Parathyroid adenoma (tissue), 2 donors: Measurements from ENCODE around the gene IFNE.
"Not testable (repeated sequence)": the region's sequence is repeated elsewhere in the genome, so short reads cannot be mapped to it uniquely, and the experiment has no call there.

Experiments
- H2AFZ ChIP-seq: fragments of 300-600 bp; sonication (generic); one replicate; pipeline ENCODE4 v1.7.0; 2017; ENCODE audit warnings: antibody characterized with exemption, mild to moderate bottlenecking
- H3K27ac ChIP-seq: fragments of 300-600 bp; sonication (generic); one replicate; pipeline ENCODE4 v1.7.0; 2017
- H3K27me3 ChIP-seq: fragments of 300-600 bp; sonication (generic); one replicate; pipeline ENCODE4 v1.7.0; 2017; ENCODE audit warnings: low read length; ENCODE audit not compliant: control insufficient read depth, insufficient read depth
- H3K36me3 ChIP-seq: fragments of 300-600 bp; sonication (generic); one replicate; pipeline ENCODE4 v1.7.0; 2017; ENCODE audit warnings: low read length; ENCODE audit not compliant: control insufficient read depth, insufficient read depth
- H3K4me1 ChIP-seq: fragments of 300-600 bp; sonication (generic); one replicate; pipeline ENCODE4 v1.7.0; 2017; ENCODE audit warnings: control low read depth
- H3K4me2 ChIP-seq: fragments of 300-600 bp; sonication (generic); one replicate; pipeline ENCODE4 v1.7.0; 2017; ENCODE audit warnings: low read length
- H3K4me3 ChIP-seq: fragments of 300-600 bp; sonication (generic); one replicate; pipeline ENCODE4 v1.7.0; 2017; ENCODE audit warnings: low read depth, low read length
- H3K79me2 ChIP-seq: fragments of 300-600 bp; sonication (generic); one replicate; pipeline ENCODE4 v1.7.0; 2017; ENCODE audit warnings: control low read depth
- H3K9ac ChIP-seq: fragments of 300-600 bp; sonication (generic); one replicate; pipeline ENCODE4 v1.7.0; 2017; ENCODE audit warnings: mild to moderate bottlenecking
- H3K9me3 ChIP-seq: fragments of 300-600 bp; sonication (generic); one replicate; pipeline ENCODE4 v1.7.0; 2017; ENCODE audit warnings: low read length; ENCODE audit not compliant: control insufficient read depth
- TF ChIP-seq, protein P1 (sequence below): fragments of 300-600 bp; sonication (generic); IDR thresholded peaks from one replicate; pipeline ENCODE4 v1.7.0; 2017; ENCODE audit warnings: antibody characterized with exemption, mild to moderate bottlenecking
- donor health status: primary hyperparathyroidism.

The IFNE gene

GRCh38 chr9:21452681-21453080, 29.4 kb downstream of the IFNE start:
- Histone ChIP-seq H3K36me3 (no peaks in the 10 kb centered on the region), H3K79me2 (no peaks in the 10 kb centered on the region), H3K9ac (no peak overlapping the region), H3K9me3 (no peaks in the 10 kb centered on the region), H3K4me3 (no peak overlapping the region), H3K4me2 (no peak overlapping the region), H3K27me3 (no peaks in the 10 kb centered on the region), H3K4me1 (no peaks in the 10 kb centered on the region), H3K27ac (no peak overlapping the region), H2AFZ (no peak overlapping the region)
- TF ChIP-seq, protein P1, sequence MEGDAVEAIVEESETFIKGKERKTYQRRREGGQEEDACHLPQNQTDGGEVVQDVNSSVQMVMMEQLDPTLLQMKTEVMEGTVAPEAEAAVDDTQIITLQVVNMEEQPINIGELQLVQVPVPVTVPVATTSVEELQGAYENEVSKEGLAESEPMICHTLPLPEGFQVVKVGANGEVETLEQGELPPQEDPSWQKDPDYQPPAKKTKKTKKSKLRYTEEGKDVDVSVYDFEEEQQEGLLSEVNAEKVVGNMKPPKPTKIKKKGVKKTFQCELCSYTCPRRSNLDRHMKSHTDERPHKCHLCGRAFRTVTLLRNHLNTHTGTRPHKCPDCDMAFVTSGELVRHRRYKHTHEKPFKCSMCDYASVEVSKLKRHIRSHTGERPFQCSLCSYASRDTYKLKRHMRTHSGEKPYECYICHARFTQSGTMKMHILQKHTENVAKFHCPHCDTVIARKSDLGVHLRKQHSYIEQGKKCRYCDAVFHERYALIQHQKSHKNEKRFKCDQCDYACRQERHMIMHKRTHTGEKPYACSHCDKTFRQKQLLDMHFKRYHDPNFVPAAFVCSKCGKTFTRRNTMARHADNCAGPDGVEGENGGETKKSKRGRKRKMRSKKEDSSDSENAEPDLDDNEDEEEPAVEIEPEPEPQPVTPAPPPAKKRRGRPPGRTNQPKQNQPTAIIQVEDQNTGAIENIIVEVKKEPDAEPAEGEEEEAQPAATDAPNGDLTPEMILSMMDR, result no peak

- Histone ChIP-seq H3K4me3 (no peak overlapping the region), H3K27ac (no peak overlapping the region), H3K79me2 (no peaks in the 10 kb centered on the region), H3K27me3 (no peaks in the 10 kb centered on the region), H3K9me3 (no peaks in the 10 kb centered on the region), H3K4me1 (no peaks in the 10 kb centered on the region), H2AFZ (no peak overlapping the region), H3K36me3 (no peaks in the 10 kb centered on the region), H3K9ac (no peak overlapping the region), H3K4me2 (no peak overlapping the region)
- TF ChIP-seq, protein P1, result no peak
Measured at GRCh38 chr9:21450733-21451394, 31.2 kb downstream of the IFNE start.

- not testable (repeated sequence) for H3K27me3 ChIP-seq, H3K9me3 ChIP-seq, H3K27ac ChIP-seq, H2AFZ ChIP-seq, H3K79me2 ChIP-seq, H3K4me1 ChIP-seq, H3K36me3 ChIP-seq, H3K4me3 ChIP-seq, H3K4me2 ChIP-seq, H3K9ac ChIP-seq
Measured at GRCh38 chr9:21449312-21449711, 32.8 kb downstream of the IFNE start.

GRCh38 chr9:21443849-21444625, 38.1 kb downstream of the IFNE start:
- no peak overlapping the region for H3K9ac ChIP-seq
- no peaks in the 10 kb centered on the region for H3K4me1 ChIP-seq
- H3K36me3 ChIP-seq, result no peaks in the 10 kb centered on the region
- H3K27ac ChIP-seq, result no peak overlapping the region
- no peak overlapping the region for H2AFZ ChIP-seq
- no peak overlapping the region for H3K4me2 ChIP-seq
- H3K9me3 ChIP-seq, result no peaks in the 10 kb centered on the region
- H3K27me3 ChIP-seq, result no peaks in the 10 kb centered on the region
- TF ChIP-seq, protein P1, result no peak
- H3K4me3 ChIP-seq, result no peak overlapping the region
- H3K79me2 ChIP-seq, result no peaks in the 10 kb centered on the region

GRCh38 chr9:21440139-21440538, 42.0 kb downstream of the IFNE start, which contains the start of gene IFNA1:
Gene IFNA1 (plus strand): TSS chr9:21440439. CDS start chr9:21440508, 69 bp downstream.
- H3K4me3 ChIP-seq, result no peak within 1 kb of the TSS
- no peak within 1 kb of the TSS for H2AFZ ChIP-seq
- no peak within 1 kb of the TSS for H3K27ac ChIP-seq
- H3K9ac ChIP-seq, result no peak within 1 kb of the TSS
- H3K27me3 ChIP-seq, result no peaks in the 10 kb centered on the region
- H3K9me3 ChIP-seq, result no peaks in the 10 kb centered on the region
- TF ChIP-seq, protein P1, result no peak
- H3K79me2 ChIP-seq, result no peaks in the 10 kb centered on the region
- no peaks in the 10 kb centered on the region for H3K4me1 ChIP-seq
- no peaks in the 10 kb centered on the region for H3K36me3 ChIP-seq
- H3K4me2 ChIP-seq, result no peak within 1 kb of the TSS

GRCh38 chr9:21435015-21435383, 47.1 kb downstream of the IFNE start:
- not testable (repeated sequence) for H3K36me3 ChIP-seq, H3K27ac ChIP-seq, H3K4me1 ChIP-seq, H3K9me3 ChIP-seq, H3K4me2 ChIP-seq, H3K79me2 ChIP-seq, H3K27me3 ChIP-seq, H2AFZ ChIP-seq, H3K9ac ChIP-seq, H3K4me3 ChIP-seq
